Measurements from ENCODE around the gene AP1M1. TPM values are rescaled to one million over a fixed set of nuclear protein-coding genes. Genes with fewer than 3 reads are reported as not detected.
A peak's percentile ranks its signal among the peaks of the same experiment; 100 is the strongest.
"Not testable (repeated sequence)": the region's sequence is repeated elsewhere in the genome, so short reads cannot be mapped to it uniquely, and the experiment has no call there.

The AP1M1 gene
- total and polyA plus RNA-seq, 2 experiments from 2014 or later, result 114 to 158 TPM

- Histone ChIP-seq H3K4me1 (ENCODE audit: low read depth) (no peaks in the 10 kb centered on the region), H3K9me3 (ENCODE audit: low read depth) (no peaks in the 10 kb centered on the region), H3K27me3 (no peaks in the 10 kb centered on the region), H3K27ac (no peak overlapping the region), H3K36me3 (no peaks in the 10 kb centered on the region), H3K4me3 (no peak overlapping the region)
- DNase-seq (ENCODE audit: low read depth in 1 of 2, low spot score in 1 of 2), result no peak
- TF ChIP-seq CTCF (IDR thresholded peaks at IDR 0.05; ENCODE audit: low read depth, low read length), result no peak
Observed at GRCh38 chr19:16170134-16170533, 27.6 kb upstream of the AP1M1 start.

GRCh38 chr19:16175954-16176353 is 21.8 kb upstream of the AP1M1 start:
- Histone ChIP-seq H3K27ac (no peak overlapping the region), H3K36me3 (no peaks in the 10 kb centered on the region), H3K27me3 (no peaks in the 10 kb centered on the region), H3K4me1 (ENCODE audit: low read depth) (no peaks in the 10 kb centered on the region), H3K4me3 (no peak overlapping the region), H3K9me3 (ENCODE audit: low read depth) (no peaks in the 10 kb centered on the region)
- TF ChIP-seq CTCF (IDR thresholded peaks at IDR 0.05; ENCODE audit: low read depth, low read length), result no peak
- DNase-seq (ENCODE audit: low read depth in 1 of 2, low spot score in 1 of 2), result no peak

GRCh38 chr19:16178866-16179265 is 18.8 kb upstream of the AP1M1 start:
- H3K27ac ChIP-seq; H3K4me1 ChIP-seq (ENCODE audit: low read depth); H3K4me3 ChIP-seq; H3K27me3 ChIP-seq; H3K9me3 ChIP-seq (ENCODE audit: low read depth); H3K36me3 ChIP-seq; DNase-seq (ENCODE audit: low read depth in 1 of 2, low spot score in 1 of 2): not testable (repeated sequence)

- H3K4me1 ChIP-seq (ENCODE audit: low read depth), result no peaks in the 10 kb centered on the region
- no peak overlapping the region for H3K4me3 ChIP-seq
- H3K27ac ChIP-seq, result no peak overlapping the region
- peak in 1 of 2 donors; percentile 52 for DNase-seq (ENCODE audit: low read depth in 1 of 2, low spot score in 1 of 2)
- TF ChIP-seq CTCF (IDR thresholded peaks at IDR 0.05; ENCODE audit: low read depth, low read length), result no peak
- H3K9me3 ChIP-seq (ENCODE audit: low read depth), result no peaks in the 10 kb centered on the region
- no peaks in the 10 kb centered on the region for H3K27me3 ChIP-seq
- H3K36me3 ChIP-seq, result no peaks in the 10 kb centered on the region
Observed at GRCh38 chr19:16180611-16181010, 17.1 kb upstream of the AP1M1 start.

GRCh38 chr19:16184665-16185122 is 13.0 kb upstream of the AP1M1 start:
- Histone ChIP-seq H3K9me3 (ENCODE audit: low read depth) (no peaks in the 10 kb centered on the region), H3K36me3 (peaks cover 4% of the 10 kb centered on the region), H3K27ac (no peak overlapping the region), H3K27me3 (no peaks in the 10 kb centered on the region), H3K4me1 (ENCODE audit: low read depth) (peaks cover 5% of the 10 kb centered on the region), H3K4me3 (peak overlapping the region; percentile 26)
- no peak for TF ChIP-seq CTCF (IDR thresholded peaks at IDR 0.05; ENCODE audit: low read depth, low read length)
- DNase-seq (ENCODE audit: low read depth in 1 of 2, low spot score in 1 of 2), result no peak

- Histone ChIP-seq H3K4me1 (ENCODE audit: low read depth) (peaks cover 5% of the 10 kb centered on the region), H3K27ac (peak within 1 kb of the TSS; percentile 93), H3K4me3 (peak within 1 kb of the TSS; percentile 90), H3K27me3 (no peaks in the 10 kb centered on the region), H3K36me3 (peaks cover 9% of the 10 kb centered on the region), H3K9me3 (ENCODE audit: low read depth) (no peaks in the 10 kb centered on the region)
- DNase-seq (ENCODE audit: low read depth in 1 of 2, low spot score in 1 of 2), result peak; percentile 98 to 99
- TF ChIP-seq CTCF (IDR thresholded peaks at IDR 0.05; ENCODE audit: low read depth, low read length), result no peak
Observed at GRCh38 chr19:16185123-16185767, 12.5 kb upstream of the AP1M1 start, which contains the start of gene FAM32A. Gene FAM32A (plus strand): TSS chr19:16185410. CDS start chr19:16185443, 33 bp downstream.

Measured in cardiac muscle cell (in vitro differentiated cells and primary cell).